Peyer's patch (tissue), 4 donors: ENCODE data around the gene RSPH4A. TPM values are rescaled to one million over a fixed set of nuclear protein-coding genes. Genes with fewer than 3 reads are reported as not detected.
A peak's percentile ranks its signal among the peaks of the same experiment; 100 is the strongest.

Experiments used
- DNase-seq, 3 donors: peaks; one replicate each; pipeline ENCODE4 v3.0.0-alpha.2; 2017 to 2019
- H3K27ac ChIP-seq, 4 donors: fragments of 200-600 bp; sonication (generic); one replicate each; pipeline ENCODE4 v1.5.1; 2016 to 2019
- H3K27me3 ChIP-seq, 2 donors: fragments of 200-600 bp; sonication (generic); one replicate each; pipeline ENCODE4 v1.5.1; 2019
- H3K36me3 ChIP-seq, 3 donors: fragments of 200-600 bp; sonication (generic); one replicate each; pipeline ENCODE4 v1.5.1; 2016 to 2019
- H3K4me1 ChIP-seq, 4 donors: fragments of 200-600 bp; sonication (generic); one replicate each; pipeline ENCODE4 v1.5.1; 2016 to 2019
- H3K4me3 ChIP-seq, 4 donors: fragments of 200-600 bp; sonication (generic); 1 replicate in 3 of 4; 2 replicates in 1 of 4; pipeline ENCODE4 v1.5.1; 2016 to 2019; ENCODE audit warnings: mild to moderate bottlenecking in 1 of 4
- H3K9me3 ChIP-seq, 4 donors: fragments of 200-600 bp; sonication (generic); one replicate each; pipeline ENCODE4 v1.5.1; 2016 to 2019; ENCODE audit warnings: mild to moderate bottlenecking in 1 of 4
- POLR2A ChIP-seq, 2 donors: fragments of 450-650 bp; IDR thresholded peaks; one replicate each; pipeline ENCODE4 v1.5.1; 2017; ENCODE audit warnings: antibody characterized with exemption in 2 of 2, mild to moderate bottlenecking in 2 of 2, moderate library complexity in 2 of 2
- total RNA-seq, 4 donors: library from RNA; depleted of rRNA; stranded (reverse); fragments of >200 nt; gene quantifications; one replicate each; pipeline ENCODE4 v1.1.0, GENCODE V29; 2016
- TF ChIP-seq, protein P1 (sequence below), 6 experiments: fragments of 450-650 bp in 4 of 6; fragments of 200-600 bp in 2 of 6; sonication (generic) in 1 of 6; IDR thresholded peaks; one replicate each; pipeline ENCODE4 v1.5.1; 2017 to 2019; ENCODE audit warnings: antibody characterized with exemption in 6 of 6, mild to moderate bottlenecking in 3 of 6, moderate library complexity in 1 of 6

The RSPH4A gene
- total RNA-seq, 4 donors from 2014 or later, result 0.35 to 5.0 (median 1.2) TPM

DNA sequence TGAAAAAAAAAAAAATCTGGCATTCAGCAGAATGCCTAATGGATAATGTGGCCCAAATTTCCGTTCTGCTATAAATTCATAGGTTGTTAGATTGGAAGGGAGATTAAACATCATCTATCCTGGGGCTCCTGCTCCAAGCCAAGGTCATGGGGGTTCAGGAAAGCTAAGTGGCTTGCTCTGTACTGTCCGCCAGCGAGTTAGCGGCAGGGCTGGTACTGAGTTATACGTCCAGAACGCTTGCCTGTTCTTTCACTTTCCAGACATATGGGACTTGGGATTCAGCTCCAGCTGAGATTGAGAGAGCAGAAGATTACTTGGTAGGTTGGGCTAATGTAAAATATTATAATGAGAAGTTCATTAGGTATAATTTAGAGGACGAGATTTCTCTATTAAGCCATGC lies 44.1 kb upstream of the RSPH4A start:
- peak in 1 of 3 donors; percentile 60 for DNase-seq
- no peaks in the 10 kb centered on the region for H3K9me3 ChIP-seq
- no peaks in the 10 kb centered on the region for H3K27me3 ChIP-seq
- H3K4me1 ChIP-seq, result peaks cover 0 to 22% (median 5%) of the 10 kb centered on the region in 4 donors
- H3K4me3 ChIP-seq, result peak overlapping the region; percentile 61 to 84 (median 77)
- H3K27ac ChIP-seq, result peak overlapping the region; percentile 78 to 93 (median 90)
- H3K36me3 ChIP-seq, result no peaks in the 10 kb centered on the region
- TF ChIP-seq, protein P1, sequence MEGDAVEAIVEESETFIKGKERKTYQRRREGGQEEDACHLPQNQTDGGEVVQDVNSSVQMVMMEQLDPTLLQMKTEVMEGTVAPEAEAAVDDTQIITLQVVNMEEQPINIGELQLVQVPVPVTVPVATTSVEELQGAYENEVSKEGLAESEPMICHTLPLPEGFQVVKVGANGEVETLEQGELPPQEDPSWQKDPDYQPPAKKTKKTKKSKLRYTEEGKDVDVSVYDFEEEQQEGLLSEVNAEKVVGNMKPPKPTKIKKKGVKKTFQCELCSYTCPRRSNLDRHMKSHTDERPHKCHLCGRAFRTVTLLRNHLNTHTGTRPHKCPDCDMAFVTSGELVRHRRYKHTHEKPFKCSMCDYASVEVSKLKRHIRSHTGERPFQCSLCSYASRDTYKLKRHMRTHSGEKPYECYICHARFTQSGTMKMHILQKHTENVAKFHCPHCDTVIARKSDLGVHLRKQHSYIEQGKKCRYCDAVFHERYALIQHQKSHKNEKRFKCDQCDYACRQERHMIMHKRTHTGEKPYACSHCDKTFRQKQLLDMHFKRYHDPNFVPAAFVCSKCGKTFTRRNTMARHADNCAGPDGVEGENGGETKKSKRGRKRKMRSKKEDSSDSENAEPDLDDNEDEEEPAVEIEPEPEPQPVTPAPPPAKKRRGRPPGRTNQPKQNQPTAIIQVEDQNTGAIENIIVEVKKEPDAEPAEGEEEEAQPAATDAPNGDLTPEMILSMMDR (IDR thresholded peaks at IDR 0.05), result no peak
- no peak for TF ChIP-seq POLR2A (IDR thresholded peaks at IDR 0.05)

DNA sequence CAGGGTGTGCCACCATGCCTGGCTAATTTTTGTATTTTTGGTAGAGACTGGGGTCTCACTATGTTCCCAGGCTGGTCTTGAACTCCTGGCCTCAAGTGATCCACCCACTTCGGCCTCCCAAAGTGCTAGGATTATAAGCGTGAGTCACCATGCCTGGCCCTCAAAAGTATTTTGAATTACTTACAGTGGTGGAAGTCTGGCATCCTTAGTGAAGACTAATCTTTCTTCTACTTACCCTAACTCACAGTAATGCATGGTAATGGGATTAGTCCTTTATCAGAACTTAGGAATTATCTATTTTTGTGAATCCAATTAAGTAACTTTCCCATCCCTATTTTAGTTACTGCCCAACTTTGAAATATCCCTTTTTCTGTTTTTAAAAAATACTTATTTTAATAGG lies 41.1 kb upstream of the RSPH4A start:
- Histone ChIP-seq H3K4me3 (no peak overlapping the region), H3K36me3 (no peaks in the 10 kb centered on the region), H3K27ac (no peak overlapping the region), H3K9me3 (no peaks in the 10 kb centered on the region), H3K27me3 (no peaks in the 10 kb centered on the region), H3K4me1 (peaks cover 0 to 23% (median 5%) of the 10 kb centered on the region in 4 donors)
- no peak for DNase-seq
- no peak for TF ChIP-seq POLR2A (IDR thresholded peaks at IDR 0.05)
- TF ChIP-seq, protein P1 (IDR thresholded peaks at IDR 0.05), result no peak

DNA sequence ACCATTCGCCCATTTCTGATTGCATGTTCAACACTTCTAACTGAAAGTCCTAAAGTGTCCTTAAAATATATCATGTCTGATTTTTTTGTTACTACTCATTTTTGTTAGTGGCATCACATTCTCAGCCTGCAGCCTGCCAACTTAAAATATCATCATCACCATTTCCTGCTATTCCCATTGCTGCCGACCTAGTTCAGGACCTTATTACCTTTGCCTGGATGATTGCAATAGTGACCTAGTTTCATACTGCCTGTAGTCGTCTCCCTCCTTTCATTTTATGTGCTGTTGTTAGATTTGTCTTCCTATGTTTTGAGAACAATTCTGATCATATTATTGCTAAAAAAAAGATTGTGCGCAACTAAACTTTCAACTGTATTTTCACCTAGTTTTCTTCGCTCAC lies 38.8 kb upstream of the RSPH4A start:
- no peaks in the 10 kb centered on the region for H3K27me3 ChIP-seq
- H3K36me3 ChIP-seq, result no peaks in the 10 kb centered on the region
- no peak overlapping the region for H3K27ac ChIP-seq
- H3K4me3 ChIP-seq, result no peak overlapping the region
- H3K4me1 ChIP-seq, result peaks cover 0 to 18% (median 5%) of the 10 kb centered on the region in 4 donors
- DNase-seq, result no peak
- no peak for TF ChIP-seq POLR2A (IDR thresholded peaks at IDR 0.05)
- TF ChIP-seq, protein P1 (IDR thresholded peaks at IDR 0.05), result no peak
- H3K9me3 ChIP-seq, result no peaks in the 10 kb centered on the region

GRCh38 chr6:116578335-116578734 lies 37.9 kb upstream of the RSPH4A start:
- H3K9me3 ChIP-seq, result no peaks in the 10 kb centered on the region
- no peak for DNase-seq
- no peak overlapping the region for H3K4me3 ChIP-seq
- H3K36me3 ChIP-seq, result no peaks in the 10 kb centered on the region
- no peak for TF ChIP-seq POLR2A (IDR thresholded peaks at IDR 0.05)
- TF ChIP-seq, protein P1 (IDR thresholded peaks at IDR 0.05), result no peak
- no peak overlapping the region for H3K27ac ChIP-seq
- H3K4me1 ChIP-seq, result peaks cover 0 to 10% (median under 1%) of the 10 kb centered on the region in 4 donors
- no peaks in the 10 kb centered on the region for H3K27me3 ChIP-seq

GRCh38 chr6:116579143-116579542 lies 37.1 kb upstream of the RSPH4A start:
- no peak for DNase-seq
- H3K36me3 ChIP-seq, result no peaks in the 10 kb centered on the region
- no peaks in the 10 kb centered on the region for H3K27me3 ChIP-seq
- peaks cover 0 to 6% (median 0%) of the 10 kb centered on the region in 4 donors for H3K4me1 ChIP-seq
- no peak overlapping the region for H3K27ac ChIP-seq
- no peaks in the 10 kb centered on the region for H3K9me3 ChIP-seq
- H3K4me3 ChIP-seq, result no peak overlapping the region
- TF ChIP-seq, protein P1 (IDR thresholded peaks at IDR 0.05), result no peak
- no peak for TF ChIP-seq POLR2A (IDR thresholded peaks at IDR 0.05)

GRCh38 chr6:116580198-116580597 lies 36.1 kb upstream of the RSPH4A start:
- H3K27ac ChIP-seq, result no peak overlapping the region
- no peak overlapping the region for H3K4me3 ChIP-seq
- no peak for DNase-seq
- H3K9me3 ChIP-seq, result no peaks in the 10 kb centered on the region
- no peak for TF ChIP-seq POLR2A (IDR thresholded peaks at IDR 0.05)
- TF ChIP-seq, protein P1 (IDR thresholded peaks at IDR 0.05), result no peak
- H3K4me1 ChIP-seq, result peaks cover 0 to 6% (median 0%) of the 10 kb centered on the region in 4 donors
- H3K36me3 ChIP-seq, result peaks cover 0 to 7% (median 0%) of the 10 kb centered on the region in 3 donors
- H3K27me3 ChIP-seq, result no peaks in the 10 kb centered on the region
